Kidney (tissue), 14 donors: ENCODE results near the gene UNKL. TPM values are rescaled to one million over a fixed set of nuclear protein-coding genes. Genes with fewer than 3 reads are reported as not detected.

Experiments used
- DNase-seq, 5 donors: peaks; one replicate each; pipeline ENCODE4 v3.0.0-alpha.2; 2013 to 2020
- FAIRE-seq: peaks from 2 replicates; lab custom pipeline; 2012; peaks lifted over from hg19 to GRCh38; lab: Jason Lieb, UNC
- H3K27ac ChIP-seq, 2 donors: one replicate each; pipeline ENCODE4 v1.7.0; 2013; ENCODE audit warnings: low read depth in 2 of 2, low read length in 2 of 2, inconsistent platforms in 1 of 2
- H3K27me3 ChIP-seq: one replicate; pipeline ENCODE4 v1.7.1; 2013; ENCODE audit warnings: low read length, inconsistent platforms; ENCODE audit not compliant: control insufficient read depth, insufficient read depth
- H3K36me3 ChIP-seq, 3 donors: one replicate each; pipeline versions ENCODE4 v1.7.0 to v1.7.1; 2013; ENCODE audit warnings: low read length in 3 of 3, control low read depth in 1 of 3, inconsistent platforms in 1 of 3; ENCODE audit not compliant: insufficient read depth in 3 of 3, control insufficient read depth in 2 of 3
- H3K4me1 ChIP-seq, 3 donors: one replicate each; pipeline versions ENCODE4 v1.7.0 to v1.7.1; 2013; ENCODE audit warnings: low read length in 3 of 3, inconsistent platforms in 1 of 3, low read depth in 1 of 3; ENCODE audit not compliant: control insufficient read depth in 2 of 3, insufficient read depth in 2 of 3
- H3K4me3 ChIP-seq, 3 donors: one replicate each; pipeline versions ENCODE4 v1.7.0 to v1.8.1; 2013; ENCODE audit warnings: low read length in 3 of 3, control low read depth in 1 of 3, inconsistent platforms in 1 of 3
- H3K9ac ChIP-seq, 3 donors: one replicate each; pipeline versions ENCODE4 v1.7.0 to v1.7.1; 2013; ENCODE audit warnings: low read length in 3 of 3, control low read depth in 1 of 3, inconsistent platforms in 1 of 3
- H3K9me3 ChIP-seq, 3 donors: one replicate each; pipeline versions ENCODE4 v1.7.0 to v1.7.1; 2013; ENCODE audit warnings: low read length in 3 of 3, control low read depth in 1 of 3, inconsistent platforms in 1 of 3; ENCODE audit not compliant: control insufficient read depth in 2 of 3, insufficient read depth in 1 of 3
- intact Hi-C: fragments of 100-400 bp; cut with DNase I; formaldehyde crosslinking; loops from one replicate; pipeline ENCODE4 v1.11.1; 2022
- polyA plus RNA-seq: library from polyadenylated mRNA; stranded (reverse); fragments of 350-450 nt; fragmentation: Illumina TruSeq; extraction: RNeasy Lipid Tissue Mini Kit (QIAGEN cat#74804); gene quantifications from one replicate; pipeline ENCODE4 v1.2.3, GENCODE V29; 2014; ENCODE audit warnings: low read depth, low replicate concordance; ENCODE audit not compliant: insufficient read depth
- total RNA-seq: library from RNA; stranded (reverse); fragmentation: NEBNext Ultra II Directional; extraction: Animal tissue kit (Norgen Biotek cat#: 25700); gene quantifications from one replicate; pipeline ENCODE4 v1.2.1, GENCODE V29; 2021
- TF ChIP-seq, protein P1 (sequence below): IDR thresholded peaks from 3 replicates; pipeline ENCODE4 v1.5.1; 2012; ENCODE audit warnings: mild to moderate bottlenecking, moderate library complexity, borderline replicate concordance; ENCODE audit not compliant: insufficient read depth; ENCODE audit errors: extremely low read depth
- donor health status: control.
- donor health status: control.
- donor health status: control.
- donor health status: control.
- donor health status: control.
- donor health status: DM: yes; HTN: yes; CAD: no.
- donor health status: Normal renal cell carcinoma (clear cell type).

Gene UNKL
- total and polyA plus RNA-seq, 2 donors from 2014 or later: 5.5 to 26.0 TPM

DNA sequence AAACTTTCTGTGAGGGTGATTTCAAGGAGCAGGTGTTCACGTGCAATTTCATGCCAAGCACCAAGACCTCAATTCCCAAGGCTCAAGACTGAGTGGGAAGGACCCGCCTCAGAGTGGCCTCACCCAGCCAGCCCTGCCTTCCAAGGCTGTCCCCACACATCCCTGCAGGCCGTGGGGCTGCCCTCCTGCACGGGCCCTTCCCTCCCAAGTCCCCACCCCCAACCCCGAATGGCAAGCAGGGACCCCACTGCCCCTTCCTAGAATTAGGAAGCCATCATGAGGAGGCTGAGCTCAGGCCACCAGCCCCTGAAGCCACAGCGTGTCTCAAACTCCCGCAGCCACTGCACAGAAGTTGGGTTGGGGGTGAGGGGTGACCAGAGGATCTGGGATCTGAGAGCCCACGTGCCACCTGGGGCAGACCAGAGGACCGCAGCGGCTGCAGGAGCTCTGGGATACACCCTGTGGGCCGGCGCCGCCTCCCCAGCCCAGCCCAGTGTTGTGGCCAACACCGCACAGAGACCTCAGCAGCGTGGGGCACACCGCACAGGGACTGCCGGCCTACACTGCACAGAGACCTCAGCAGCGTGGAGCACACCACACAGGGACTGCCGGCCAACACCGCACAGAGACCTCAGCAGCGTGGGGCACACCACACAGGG lies 42.1 kb downstream of the UNKL start:
- FAIRE-seq (no peak), DNase-seq (peak in 1 of 5 donors; percentile 58)
- Histone ChIP-seq H3K9ac (no peak overlapping the region), H3K9me3 (no peaks in the 10 kb centered on the region), H3K4me1 (no peaks in the 10 kb centered on the region), H3K27me3 (no peaks in the 10 kb centered on the region), H3K4me3 (no peak overlapping the region), H3K27ac (no peak overlapping the region), H3K36me3 (no peaks in the 10 kb centered on the region)
- intact Hi-C loops: no loop called here
- TF ChIP-seq, protein P1, sequence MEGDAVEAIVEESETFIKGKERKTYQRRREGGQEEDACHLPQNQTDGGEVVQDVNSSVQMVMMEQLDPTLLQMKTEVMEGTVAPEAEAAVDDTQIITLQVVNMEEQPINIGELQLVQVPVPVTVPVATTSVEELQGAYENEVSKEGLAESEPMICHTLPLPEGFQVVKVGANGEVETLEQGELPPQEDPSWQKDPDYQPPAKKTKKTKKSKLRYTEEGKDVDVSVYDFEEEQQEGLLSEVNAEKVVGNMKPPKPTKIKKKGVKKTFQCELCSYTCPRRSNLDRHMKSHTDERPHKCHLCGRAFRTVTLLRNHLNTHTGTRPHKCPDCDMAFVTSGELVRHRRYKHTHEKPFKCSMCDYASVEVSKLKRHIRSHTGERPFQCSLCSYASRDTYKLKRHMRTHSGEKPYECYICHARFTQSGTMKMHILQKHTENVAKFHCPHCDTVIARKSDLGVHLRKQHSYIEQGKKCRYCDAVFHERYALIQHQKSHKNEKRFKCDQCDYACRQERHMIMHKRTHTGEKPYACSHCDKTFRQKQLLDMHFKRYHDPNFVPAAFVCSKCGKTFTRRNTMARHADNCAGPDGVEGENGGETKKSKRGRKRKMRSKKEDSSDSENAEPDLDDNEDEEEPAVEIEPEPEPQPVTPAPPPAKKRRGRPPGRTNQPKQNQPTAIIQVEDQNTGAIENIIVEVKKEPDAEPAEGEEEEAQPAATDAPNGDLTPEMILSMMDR: no peak

DNA sequence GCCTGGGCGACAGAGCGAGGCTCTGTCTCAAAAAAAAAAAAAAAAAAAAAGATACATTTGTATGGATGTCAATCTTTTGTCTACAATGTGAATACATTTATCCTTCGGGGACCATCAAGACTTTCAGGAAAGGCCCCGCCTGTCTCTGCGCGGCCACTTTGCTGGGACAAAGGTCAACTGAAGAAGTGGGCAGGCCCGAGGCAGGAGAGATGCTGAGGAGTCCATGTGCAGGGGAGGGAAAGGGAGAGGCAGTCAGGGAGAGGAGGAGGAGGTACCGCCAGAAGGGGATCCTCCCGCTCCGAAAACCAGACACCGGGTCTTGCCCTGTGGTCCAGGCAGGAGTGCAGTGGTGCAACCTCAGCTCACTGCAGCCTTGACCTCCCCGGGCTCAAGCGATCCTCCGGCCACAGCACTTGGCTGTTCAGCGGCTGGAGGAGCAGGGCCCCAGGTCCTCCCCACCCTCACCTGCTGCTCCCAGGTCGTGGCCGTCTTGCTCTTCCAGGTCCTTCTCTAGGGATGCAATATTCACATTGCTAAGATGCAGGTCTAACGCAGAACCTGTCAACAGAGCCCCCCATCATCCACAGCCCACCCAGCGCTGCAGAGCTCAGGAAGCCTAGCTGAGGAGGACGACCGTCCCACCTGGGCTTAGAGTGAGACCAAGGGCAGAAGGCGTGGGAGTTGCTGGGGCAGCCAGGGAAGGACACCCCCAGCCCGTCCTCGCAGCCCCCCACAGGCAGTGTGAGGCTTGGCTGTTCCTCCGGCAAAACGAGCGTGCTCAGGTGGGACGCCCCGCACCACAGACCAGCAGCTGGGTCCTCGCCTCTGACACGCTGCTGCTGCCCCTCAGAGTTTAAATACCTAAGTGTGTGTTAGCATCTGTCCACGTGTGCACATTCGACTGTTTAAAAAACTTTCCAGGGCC lies 43.2 kb downstream of the UNKL start:
- FAIRE-seq (no peak), DNase-seq (peak in 1 of 5 donors; percentile 59)
- Histone ChIP-seq H3K27ac (no peak overlapping the region), H3K9ac (no peak overlapping the region), H3K27me3 (no peaks in the 10 kb centered on the region), H3K36me3 (peaks cover 0 to 1% (median 0%) of the 10 kb centered on the region in 3 donors), H3K9me3 (no peaks in the 10 kb centered on the region), H3K4me1 (no peaks in the 10 kb centered on the region), H3K4me3 (no peak overlapping the region)
- TF ChIP-seq, protein P1: no peak
- intact Hi-C loops: no loop called here

DNA sequence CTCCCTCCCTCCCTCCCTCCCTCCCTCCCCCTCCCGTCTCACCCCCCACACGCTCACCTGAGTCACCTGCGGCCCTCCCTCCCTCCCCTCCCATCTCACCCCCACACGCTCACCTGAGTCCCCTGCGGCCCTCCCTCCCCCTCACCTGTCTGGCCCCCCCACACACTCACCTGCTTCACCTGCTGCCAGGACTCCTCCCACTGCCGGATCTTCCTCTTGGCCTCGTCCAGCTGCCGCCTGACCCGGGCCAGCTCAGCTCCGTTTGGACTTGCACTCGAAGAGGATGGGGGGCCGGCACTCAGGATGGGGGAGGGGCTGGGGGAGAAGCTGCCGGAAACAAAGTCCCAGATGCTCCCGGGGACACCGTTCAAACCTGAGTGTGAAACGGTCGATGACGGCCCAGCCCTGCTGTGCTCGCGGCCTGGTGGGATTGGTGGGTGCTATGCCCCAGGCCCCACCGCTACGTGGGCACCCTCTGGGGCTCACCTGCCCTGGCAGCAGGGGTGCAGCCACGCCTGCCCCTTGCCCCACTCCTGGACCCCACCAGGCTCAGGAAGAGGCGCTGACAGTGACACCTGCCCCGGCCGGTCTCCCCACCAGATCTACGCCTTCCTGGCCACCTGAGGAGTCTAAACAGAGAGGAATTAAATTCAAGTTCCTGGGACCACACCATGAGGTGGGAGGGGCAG lies 46.9 kb downstream of the UNKL start:
- Histone ChIP-seq H3K27ac (no peak overlapping the region), H3K9ac (no peak overlapping the region), H3K4me1 (no peaks in the 10 kb centered on the region), H3K36me3 (peaks cover 0 to 17% (median 4%) of the 10 kb centered on the region in 3 donors), H3K4me3 (no peak overlapping the region), H3K27me3 (no peaks in the 10 kb centered on the region), H3K9me3 (no peaks in the 10 kb centered on the region)
- DNase-seq (peak in 1 of 5 donors; percentile 63), FAIRE-seq (no peak)
- intact Hi-C loops: no loop called here
- TF ChIP-seq, protein P1: no peak
